HepG2 (cell line): ENCODE measurements around the gene MYL9. TPM values are rescaled to one million over a fixed set of nuclear protein-coding genes. Genes with fewer than 3 reads are reported as not detected.

Experiments used
- HNF4G ChIP-seq, 2 experiments: sonication (generic) in 1 of 2; formaldehyde crosslinking in 1 of 2; IDR thresholded peaks; 2 replicates each; pipeline versions ENCODE4 v1.4.0 to v1.6.1; 2011 to 2020; ENCODE audit warnings: borderline replicate concordance in 2 of 2, low read depth in 2 of 2, mild to moderate bottlenecking in 2 of 2, low read length in 1 of 2, missing genetic modification reagents in 1 of 2, moderate library complexity in 1 of 2
- KDM5A ChIP-seq: fragments of 200-600 bp; sonication (generic); IDR thresholded peaks from 2 replicates; pipeline ENCODE4 v1.7.0; 2018; ENCODE audit warnings: antibody characterized with exemption, mild to moderate bottlenecking, low read length, borderline replicate concordance
- NR1H2 ChIP-seq: sonication (generic); formaldehyde crosslinking; IDR thresholded peaks from 2 replicates; pipeline ENCODE4 v1.8.1; 2022; ENCODE audit warnings: low read depth, missing genetic modification reagents, borderline replicate concordance
- RORA ChIP-seq: sonication (generic); formaldehyde crosslinking; IDR thresholded peaks from 2 replicates; pipeline ENCODE4 v1.5.0; 2020; ENCODE audit warnings: mild to moderate bottlenecking, missing genetic modification reagents, moderate library complexity
- SIN3A ChIP-seq: IDR thresholded peaks from 2 replicates; pipeline ENCODE4 v1.6.1; 2011; ENCODE audit warnings: low read depth, mild to moderate bottlenecking, control low read depth, low read length, borderline replicate concordance
- TBL1XR1 ChIP-seq: fragments of 150-350 bp; IDR thresholded peaks from 2 replicates; pipeline ENCODE4 v1.6.1; 2014; ENCODE audit warnings: borderline replicate concordance, low read length; ENCODE audit not compliant: partially characterized antibody
- THAP11 ChIP-seq: IDR thresholded peaks from 2 replicates; pipeline ENCODE4 v1.6.1; 2016; ENCODE audit warnings: missing biosample characterization, missing genetic modification reagents
- ZKSCAN5 ChIP-seq: sonication (generic); formaldehyde crosslinking; IDR thresholded peaks from 2 replicates; pipeline ENCODE4 v1.5.1; 2020; ENCODE audit warnings: mild to moderate bottlenecking, missing genetic modification reagents
- ZMYM2 ChIP-seq: sonication (generic); formaldehyde crosslinking; IDR thresholded peaks from 2 replicates; pipeline ENCODE4 v1.8.0; 2022; ENCODE audit warnings: mild to moderate bottlenecking, missing genetic modification reagents
- ZNF263 ChIP-seq: sonication (generic); formaldehyde crosslinking; IDR thresholded peaks from 2 replicates; pipeline ENCODE4 v1.4.0; 2020; ENCODE audit warnings: missing genetic modification reagents
- ZNF3 ChIP-seq: IDR thresholded peaks from 2 replicates; pipeline ENCODE4 v1.7.0; 2017; ENCODE audit warnings: inconsistent platforms
- ZNF737 ChIP-seq: sonication (generic); formaldehyde crosslinking; IDR thresholded peaks from 2 replicates; pipeline ENCODE4 v1.5.0; 2020; ENCODE audit warnings: missing genetic modification reagents, mild to moderate bottlenecking, borderline replicate concordance
- ZNF781 ChIP-seq: sonication (generic); formaldehyde crosslinking; IDR thresholded peaks from 2 replicates; pipeline ENCODE4 v1.5.1; 2020; ENCODE audit warnings: borderline replicate concordance, mild to moderate bottlenecking, missing genetic modification reagents; ENCODE audit errors: not compliant biosample characterization
- ZNF841 ChIP-seq: sonication (generic); formaldehyde crosslinking; IDR thresholded peaks from 2 replicates; pipeline ENCODE4 v1.8.1; 2023; ENCODE audit warnings: missing genetic modification reagents, borderline replicate concordance
- ZSCAN21 ChIP-seq: sonication (generic); formaldehyde crosslinking; IDR thresholded peaks from 2 replicates; pipeline ENCODE4 v1.8.0; 2022; ENCODE audit warnings: mild to moderate bottlenecking, missing genetic modification reagents, moderate library complexity, borderline replicate concordance
- polyA plus RNA-seq, 8 experiments: library from polyadenylated mRNA; depleted of rRNA in 3 of 8; stranded (reverse) in 7 of 8; unstranded in 1 of 8; fragments of >200 nt; fragmentation: Illumina TruSeq in 4 of 8; extraction: Trizol in 4 of 8; gene quantifications; 2 replicates each; pipeline versions ENCODE4 v1.2.1 to v1.2.3, GENCODE V29; 2011 to 2016; ENCODE audit warnings: low read depth in 4 of 8, missing spikeins in 1 of 8, mixed read lengths in 1 of 8; ENCODE audit not compliant: insufficient read depth in 1 of 8
- total RNA-seq, 5 experiments: library from RNA; depleted of rRNA; stranded (reverse); fragments of >200 nt; fragmentation: Illumina TruSeq; extraction: Trizol; gene quantifications; 2 replicates each; pipeline ENCODE4 v1.2.3, GENCODE V29; 2016; ENCODE audit warnings: low read depth in 1 of 5
- TF ChIP-seq, protein P1 (sequence below): sonication (generic); formaldehyde crosslinking; IDR thresholded peaks from 2 replicates; pipeline ENCODE4 v1.5.0; 2020; ENCODE audit warnings: mild to moderate bottlenecking, missing genetic modification reagents
- TF ChIP-seq, protein P2 (sequence below): fragments of 450-650 bp; IDR thresholded peaks from 2 replicates; pipeline ENCODE4 v1.6.1; 2017; ENCODE audit warnings: mild to moderate bottlenecking
- TF ChIP-seq, protein P3 (sequence below): sonication (generic); formaldehyde crosslinking; conservative IDR thresholded peaks from 2 replicates; pipeline ENCODE4 v1.4.0; 2020; ENCODE audit warnings: missing genetic modification reagents
- TF ChIP-seq, protein P4 (sequence below): sonication (generic); formaldehyde crosslinking; IDR thresholded peaks from 2 replicates; pipeline ENCODE4 v1.5.0; 2020; ENCODE audit warnings: mild to moderate bottlenecking, missing genetic modification reagents, borderline replicate concordance

MYL9 gene
- total and polyA plus RNA-seq, 2 of the 13 experiments (the other 11 are each of a cell fraction or from before 2014, with no cell fraction given) = 0.87 to 2.2 TPM

DNA sequence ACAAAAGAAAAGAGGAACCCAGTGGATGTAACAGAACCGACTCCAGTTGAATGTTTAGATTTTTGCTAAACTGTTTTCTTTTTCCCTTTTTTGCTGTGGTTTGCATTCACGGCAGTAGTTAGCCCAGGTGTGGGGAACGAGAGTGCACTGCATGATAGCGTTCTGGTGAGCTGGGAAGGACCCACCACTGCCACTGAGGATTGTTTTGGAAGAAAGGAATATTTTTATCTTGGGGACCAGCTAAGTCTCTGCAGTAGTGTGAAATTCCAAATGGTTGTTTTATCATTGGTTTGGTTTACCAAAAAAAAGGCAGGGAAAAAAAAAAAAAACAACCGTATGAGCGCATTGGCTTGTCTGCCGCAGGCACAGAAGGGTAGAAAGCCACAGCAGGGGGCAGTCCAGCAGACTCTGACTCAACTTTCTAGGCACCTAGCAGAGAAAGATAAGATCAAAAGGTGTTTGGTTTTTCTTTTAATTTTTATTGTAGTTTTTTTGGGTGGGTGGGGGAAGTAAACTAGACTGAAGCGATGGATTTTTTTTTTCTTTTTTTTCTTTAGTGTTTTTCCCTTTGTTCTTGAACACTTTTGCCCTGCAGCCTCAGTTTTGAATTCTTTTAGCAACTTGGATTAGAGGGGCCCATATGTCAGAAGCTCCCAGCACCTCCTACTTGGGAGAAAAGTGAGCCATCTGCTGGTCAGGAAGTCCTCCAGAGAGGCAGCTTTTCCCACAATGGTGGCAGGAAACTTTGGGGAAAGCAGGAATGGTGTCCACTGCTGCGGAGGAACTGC lies 50.7 kb downstream of the MYL9 start (continued):
- TF ChIP-seq, protein P1, sequence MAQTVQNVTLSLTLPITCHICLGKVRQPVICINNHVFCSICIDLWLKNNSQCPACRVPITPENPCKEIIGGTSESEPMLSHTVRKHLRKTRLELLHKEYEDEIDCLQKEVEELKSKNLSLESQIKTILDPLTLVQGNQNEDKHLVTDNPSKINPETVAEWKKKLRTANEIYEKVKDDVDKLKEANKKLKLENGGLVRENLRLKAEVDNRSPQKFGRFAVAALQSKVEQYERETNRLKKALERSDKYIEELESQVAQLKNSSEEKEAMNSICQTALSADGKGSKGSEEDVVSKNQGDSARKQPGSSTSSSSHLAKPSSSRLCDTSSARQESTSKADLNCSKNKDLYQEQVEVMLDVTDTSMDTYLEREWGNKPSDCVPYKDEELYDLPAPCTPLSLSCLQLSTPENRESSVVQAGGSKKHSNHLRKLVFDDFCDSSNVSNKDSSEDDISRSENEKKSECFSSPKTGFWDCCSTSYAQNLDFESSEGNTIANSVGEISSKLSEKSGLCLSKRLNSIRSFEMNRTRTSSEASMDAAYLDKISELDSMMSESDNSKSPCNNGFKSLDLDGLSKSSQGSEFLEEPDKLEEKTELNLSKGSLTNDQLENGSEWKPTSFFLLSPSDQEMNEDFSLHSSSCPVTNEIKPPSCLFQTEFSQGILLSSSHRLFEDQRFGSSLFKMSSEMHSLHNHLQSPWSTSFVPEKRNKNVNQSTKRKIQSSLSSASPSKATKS = no peak
- TF ChIP-seq KDM5A (no peak), ZNF263 (CRISPR knock-in tag) (no peak), ZNF3 (CRISPR knock-in tag) (no peak), ZNF781 (CRISPR knock-in tag) (no peak), THAP11 (0 out of 2 replicates have a peak, but pooled peaks have one; percentile 26), ZKSCAN5 (CRISPR knock-in tag) (no peak), RORA (CRISPR knock-in tag) (no peak), ZNF737 (no peak), HNF4G (IDR thresholded peaks at IDR 0.05; ENCODE audit: borderline replicate concordance, low read depth, low read length) (no peak), HNF4G (CRISPR knock-in tag; IDR thresholded peaks at IDR 0.05; ENCODE audit: borderline replicate concordance, low read depth) (no peak), SIN3A (no peak), ZSCAN21 (CRISPR knock-in tag) (no peak), ZNF841 (CRISPR knock-in tag) (no peak), ZMYM2 (CRISPR knock-in tag) (no peak), TBL1XR1 (no peak), NR1H2 (CRISPR knock-in tag) (no peak)
- TF ChIP-seq, protein P2, sequence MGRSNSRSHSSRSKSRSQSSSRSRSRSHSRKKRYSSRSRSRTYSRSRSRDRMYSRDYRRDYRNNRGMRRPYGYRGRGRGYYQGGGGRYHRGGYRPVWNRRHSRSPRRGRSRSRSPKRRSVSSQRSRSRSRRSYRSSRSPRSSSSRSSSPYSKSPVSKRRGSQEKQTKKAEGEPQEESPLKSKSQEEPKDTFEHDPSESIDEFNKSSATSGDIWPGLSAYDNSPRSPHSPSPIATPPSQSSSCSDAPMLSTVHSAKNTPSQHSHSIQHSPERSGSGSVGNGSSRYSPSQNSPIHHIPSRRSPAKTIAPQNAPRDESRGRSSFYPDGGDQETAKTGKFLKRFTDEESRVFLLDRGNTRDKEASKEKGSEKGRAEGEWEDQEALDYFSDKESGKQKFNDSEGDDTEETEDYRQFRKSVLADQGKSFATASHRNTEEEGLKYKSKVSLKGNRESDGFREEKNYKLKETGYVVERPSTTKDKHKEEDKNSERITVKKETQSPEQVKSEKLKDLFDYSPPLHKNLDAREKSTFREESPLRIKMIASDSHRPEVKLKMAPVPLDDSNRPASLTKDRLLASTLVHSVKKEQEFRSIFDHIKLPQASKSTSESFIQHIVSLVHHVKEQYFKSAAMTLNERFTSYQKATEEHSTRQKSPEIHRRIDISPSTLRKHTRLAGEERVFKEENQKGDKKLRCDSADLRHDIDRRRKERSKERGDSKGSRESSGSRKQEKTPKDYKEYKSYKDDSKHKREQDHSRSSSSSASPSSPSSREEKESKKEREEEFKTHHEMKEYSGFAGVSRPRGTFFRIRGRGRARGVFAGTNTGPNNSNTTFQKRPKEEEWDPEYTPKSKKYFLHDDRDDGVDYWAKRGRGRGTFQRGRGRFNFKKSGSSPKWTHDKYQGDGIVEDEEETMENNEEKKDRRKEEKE = no peak
- TF ChIP-seq, protein P3, sequence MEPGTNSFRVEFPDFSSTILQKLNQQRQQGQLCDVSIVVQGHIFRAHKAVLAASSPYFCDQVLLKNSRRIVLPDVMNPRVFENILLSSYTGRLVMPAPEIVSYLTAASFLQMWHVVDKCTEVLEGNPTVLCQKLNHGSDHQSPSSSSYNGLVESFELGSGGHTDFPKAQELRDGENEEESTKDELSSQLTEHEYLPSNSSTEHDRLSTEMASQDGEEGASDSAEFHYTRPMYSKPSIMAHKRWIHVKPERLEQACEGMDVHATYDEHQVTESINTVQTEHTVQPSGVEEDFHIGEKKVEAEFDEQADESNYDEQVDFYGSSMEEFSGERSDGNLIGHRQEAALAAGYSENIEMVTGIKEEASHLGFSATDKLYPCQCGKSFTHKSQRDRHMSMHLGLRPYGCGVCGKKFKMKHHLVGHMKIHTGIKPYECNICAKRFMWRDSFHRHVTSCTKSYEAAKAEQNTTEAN (CRISPR knock-in tag) = no peak
- TF ChIP-seq, protein P4, sequence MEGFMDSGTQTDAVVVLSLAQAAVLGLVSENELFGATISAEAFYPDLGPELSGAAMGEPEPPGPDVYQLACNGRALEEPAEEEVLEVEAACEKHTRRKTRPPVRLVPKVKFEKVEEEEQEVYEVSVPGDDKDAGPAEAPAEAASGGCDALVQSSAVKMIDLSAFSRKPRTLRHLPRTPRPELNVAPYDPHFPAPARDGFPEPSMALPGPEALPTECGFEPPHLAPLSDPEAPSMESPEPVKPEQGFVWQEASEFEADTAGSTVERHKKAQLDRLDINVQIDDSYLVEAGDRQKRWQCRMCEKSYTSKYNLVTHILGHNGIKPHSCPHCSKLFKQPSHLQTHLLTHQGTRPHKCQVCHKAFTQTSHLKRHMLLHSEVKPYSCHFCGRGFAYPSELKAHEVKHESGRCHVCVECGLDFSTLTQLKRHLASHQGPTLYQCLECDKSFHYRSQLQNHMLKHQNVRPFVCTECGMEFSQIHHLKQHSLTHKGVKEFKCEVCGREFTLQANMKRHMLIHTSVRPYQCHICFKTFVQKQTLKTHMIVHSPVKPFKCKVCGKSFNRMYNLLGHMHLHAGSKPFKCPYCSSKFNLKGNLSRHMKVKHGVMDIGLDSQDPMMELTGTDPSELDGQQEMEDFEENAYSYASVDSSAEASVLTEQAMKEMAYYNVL = no peak
